ENCODE measurements around the gene SMPD3. TPM values are rescaled to one million over a fixed set of nuclear protein-coding genes. Genes with fewer than 3 reads are reported as not detected.

SMPD3 gene
- total and polyA plus RNA-seq, 4 donors = 1.7 to 13.9 (median 5.0) TPM

- ATAC-seq (ENCODE audit: insufficient read depth, low FRiP score) = no peak
Measured at GRCh38 chr16:68349838-68350410, 98.4 kb downstream of the SMPD3 start.

GRCh38 chr16:68348639-68349445 is 99.5 kb downstream of the SMPD3 start:
- Histone ChIP-seq H3K4me3 (no peak overlapping the region), H3K27me3 (ENCODE audit: control insufficient read depth in 3 of 3, insufficient read depth in 3 of 3, low read length in 2 of 3) (no peaks in the 10 kb centered on the region), H3K9ac (ENCODE audit: insufficient read depth in 1 of 2, low read length in 2 of 2) (no peak overlapping the region), H3K36me3 (ENCODE audit: control insufficient read depth in 4 of 4, insufficient read depth in 4 of 4, low read length in 4 of 4) (peaks cover 4 to 59% (median 46%) of the 10 kb centered on the region in 4 donors), H3K4me1 (ENCODE audit: control insufficient read depth in 5 of 5, insufficient read depth in 5 of 5, low read length in 5 of 5) (no peaks in the 10 kb centered on the region), H3K9me3 (ENCODE audit: control insufficient read depth in 4 of 4, insufficient read depth in 3 of 4, low read length in 3 of 4) (no peaks in the 10 kb centered on the region), H3K27ac (ENCODE audit: low read depth in 1 of 2, low read length in 1 of 2) (no peak overlapping the region)
- WGBS, 2 donors = 93 to 94% methylated on average over 27 of the region's 27 CpGs
- no peak for DNase-seq
- ATAC-seq (ENCODE audit: insufficient read depth, low FRiP score) = no peak
- no peak for TF ChIP-seq CTCF (IDR thresholded peaks at IDR 0.05; ENCODE audit: control extremely low read depth, extremely low read depth)

More at GRCh38 chr16:68349838-68350410, 98.4 kb downstream of the SMPD3 start:
- peaks cover 4 to 68% (median 45%) of the 10 kb centered on the region in 4 donors for H3K36me3 ChIP-seq (ENCODE audit: control insufficient read depth in 4 of 4, insufficient read depth in 4 of 4, low read length in 4 of 4)
- WGBS, 2 donors = 95 to 96% methylated on average over 10 of the region's 10 CpGs
- no peaks in the 10 kb centered on the region for H3K4me1 ChIP-seq (ENCODE audit: control insufficient read depth in 5 of 5, insufficient read depth in 5 of 5, low read length in 5 of 5)
- H3K9ac ChIP-seq (ENCODE audit: insufficient read depth in 1 of 2, low read length in 2 of 2) = no peak overlapping the region
- no peak overlapping the region for H3K4me3 ChIP-seq
- no peak overlapping the region for H3K27ac ChIP-seq (ENCODE audit: low read depth in 1 of 2, low read length in 1 of 2)
- no peak for TF ChIP-seq CTCF (IDR thresholded peaks at IDR 0.05; ENCODE audit: control extremely low read depth, extremely low read depth)
- H3K9me3 ChIP-seq (ENCODE audit: control insufficient read depth in 4 of 4, insufficient read depth in 3 of 4, low read length in 3 of 4) = no peaks in the 10 kb centered on the region
- DNase-seq = no peak
- H3K27me3 ChIP-seq (ENCODE audit: control insufficient read depth in 3 of 3, insufficient read depth in 3 of 3, low read length in 2 of 3) = no peaks in the 10 kb centered on the region

- H3K27me3 ChIP-seq (ENCODE audit: control insufficient read depth in 3 of 3, insufficient read depth in 3 of 3, low read length in 2 of 3) = no peaks in the 10 kb centered on the region
- H3K27ac ChIP-seq (ENCODE audit: low read depth in 1 of 2, low read length in 1 of 2) = no peak overlapping the region
- 90 to 95% methylated on average over 4 of the region's 4 CpGs for WGBS, 2 donors
- no peak overlapping the region for H3K9ac ChIP-seq (ENCODE audit: insufficient read depth in 1 of 2, low read length in 2 of 2)
- ATAC-seq (ENCODE audit: insufficient read depth, low FRiP score) (no peak), DNase-seq (no peak)
- peaks cover 4 to 52% (median 45%) of the 10 kb centered on the region in 4 donors for H3K36me3 ChIP-seq (ENCODE audit: control insufficient read depth in 4 of 4, insufficient read depth in 4 of 4, low read length in 4 of 4)
- no peak overlapping the region for H3K4me3 ChIP-seq
- TF ChIP-seq CTCF (IDR thresholded peaks at IDR 0.05; ENCODE audit: control extremely low read depth, extremely low read depth) = no peak
- H3K4me1 ChIP-seq (ENCODE audit: control insufficient read depth in 5 of 5, insufficient read depth in 5 of 5, low read length in 5 of 5) = no peaks in the 10 kb centered on the region
- H3K9me3 ChIP-seq (ENCODE audit: control insufficient read depth in 4 of 4, insufficient read depth in 3 of 4, low read length in 3 of 4) = no peaks in the 10 kb centered on the region
Measured at GRCh38 chr16:68347605-68348004, 100.7 kb downstream of the SMPD3 start.

Data from lung (tissue), 12 donors.